Measurements from ENCODE around the gene USP21. TPM values are rescaled to one million over a fixed set of nuclear protein-coding genes. Genes with fewer than 3 reads are reported as not detected.

Gene USP21
- total RNA-seq, 1 donor from 2014 or later = 45.7 TPM

GRCh38 chr1:161177112-161177935 is 18.0 kb downstream of the USP21 start, which contains the start of gene B4GALT3:
Gene B4GALT3 (minus strand): TSS chr1:161177507. CDS start chr1:161176060, 1,447 bp downstream.
- no peaks in the 10 kb centered on the region for H3K27me3 Mint-ChIP-seq
- DNase-seq (ENCODE audit: extremely low spot score, unreplicated experiment) = peak; percentile 95
- H3K4me1 Mint-ChIP-seq (ENCODE audit: unreplicated experiment) = peaks cover 26% of the 10 kb centered on the region
- H3K4me3 Mint-ChIP-seq = peak within 1 kb of the TSS; percentile 100
- H3K36me3 Mint-ChIP-seq = peaks cover 21% of the 10 kb centered on the region
- no peaks in the 10 kb centered on the region for H3K9me3 Mint-ChIP-seq
- peak within 1 kb of the TSS; percentile 98 for H3K27ac Mint-ChIP-seq
- peak; percentile 31 for TF ChIP-seq CTCF (conservative IDR thresholded peaks at IDR 0.05)

GRCh38 chr1:161177936-161178244 is 18.6 kb downstream of the USP21 start:
- peak overlapping the region; percentile 98 for H3K27ac Mint-ChIP-seq
- peak overlapping the region; percentile 100 for H3K4me3 Mint-ChIP-seq
- TF ChIP-seq CTCF (conservative IDR thresholded peaks at IDR 0.05) = peak; percentile 6
- peaks cover 26% of the 10 kb centered on the region for H3K4me1 Mint-ChIP-seq (ENCODE audit: unreplicated experiment)
- DNase-seq (ENCODE audit: extremely low spot score, unreplicated experiment) = no peak
- H3K36me3 Mint-ChIP-seq = peaks cover 18% of the 10 kb centered on the region
- no peaks in the 10 kb centered on the region for H3K9me3 Mint-ChIP-seq
- no peaks in the 10 kb centered on the region for H3K27me3 Mint-ChIP-seq

GRCh38 chr1:161179698-161180097 is 20.4 kb downstream of the USP21 start:
- Mint-ChIP-seq H3K4me1 (ENCODE audit: unreplicated experiment) (peaks cover 26% of the 10 kb centered on the region), H3K4me3 (peak overlapping the region; percentile 75), H3K9me3 (no peaks in the 10 kb centered on the region), H3K27ac (peak overlapping the region; percentile 94), H3K27me3 (no peaks in the 10 kb centered on the region), H3K36me3 (peaks cover 7% of the 10 kb centered on the region)
- no peak for DNase-seq (ENCODE audit: extremely low spot score, unreplicated experiment)
- no peak for TF ChIP-seq CTCF (conservative IDR thresholded peaks at IDR 0.05)

GRCh38 chr1:161180639-161181038 is 21.3 kb downstream of the USP21 start:
- no peaks in the 10 kb centered on the region for H3K27me3 Mint-ChIP-seq
- peak; percentile 43 for TF ChIP-seq CTCF (conservative IDR thresholded peaks at IDR 0.05)
- no peak for DNase-seq (ENCODE audit: extremely low spot score, unreplicated experiment)
- H3K4me3 Mint-ChIP-seq = no peak overlapping the region
- H3K4me1 Mint-ChIP-seq (ENCODE audit: unreplicated experiment) = peaks cover 21% of the 10 kb centered on the region
- H3K27ac Mint-ChIP-seq = peak overlapping the region; percentile 28
- H3K36me3 Mint-ChIP-seq = peaks cover 3% of the 10 kb centered on the region
- H3K9me3 Mint-ChIP-seq = no peaks in the 10 kb centered on the region

- Mint-ChIP-seq H3K27ac (no peak overlapping the region), H3K36me3 (peaks cover 1% of the 10 kb centered on the region)
- TF ChIP-seq CTCF (conservative IDR thresholded peaks at IDR 0.05) = no peak
These were observed 22.9 kb downstream of the USP21 start for GRCh38 chr1:161182214-161182613.

More at GRCh38 chr1:161182214-161182613, 22.9 kb downstream of the USP21 start:
- Mint-ChIP-seq H3K27me3 (no peaks in the 10 kb centered on the region), H3K4me1 (ENCODE audit: unreplicated experiment) (peaks cover 9% of the 10 kb centered on the region), H3K9me3 (no peaks in the 10 kb centered on the region), H3K4me3 (no peak overlapping the region)
- DNase-seq (ENCODE audit: extremely low spot score, unreplicated experiment) = no peak
